Ovary (tissue), 3 donors: ENCODE measurements around the gene IFIT2.

Experiments
- CTCF ChIP-seq, 3 donors: fragments of 450-650 bp in 2 of 3; fragments of 200-600 bp in 1 of 3; IDR thresholded peaks; one replicate each; pipeline versions ENCODE4 v1.5.1 to v1.8.0; 2016 to 2022; ENCODE audit warnings: antibody characterized with exemption in 3 of 3, mild to moderate bottlenecking in 1 of 3
- EP300 ChIP-seq: sonication (generic); formaldehyde crosslinking; IDR thresholded peaks from one replicate; pipeline ENCODE4 v1.6.1; 2017; ENCODE audit warnings: antibody characterized with exemption
- donor health status: DM: no; HTN: no; CAD: no.

- TF ChIP-seq CTCF (IDR thresholded peaks at IDR 0.05) (no peak), EP300 (no peak)
Observed at GRCh38 chr10:89266721-89267453, 35.0 kb upstream of the IFIT2 start.
